ENCODE data around the gene OR6J1.
A peak's percentile ranks its signal among the peaks of the same experiment; 100 is the strongest.
"Not testable (repeated sequence)": the region's sequence is repeated elsewhere in the genome, so short reads cannot be mapped to it uniquely, and the experiment has no call there.

Gene OR6J1

GRCh38 chr14:22593601-22594000 is 50.6 kb downstream of the OR6J1 start:
- no peak for DNase-seq (ENCODE audit: low read depth in 2 of 2)
- H3K4me3 ChIP-seq (replicated peaks in 1 of 2; ENCODE audit: low read depth in 2 of 2, low read length in 2 of 2): no peak overlapping the region
- TF ChIP-seq, protein P1, sequence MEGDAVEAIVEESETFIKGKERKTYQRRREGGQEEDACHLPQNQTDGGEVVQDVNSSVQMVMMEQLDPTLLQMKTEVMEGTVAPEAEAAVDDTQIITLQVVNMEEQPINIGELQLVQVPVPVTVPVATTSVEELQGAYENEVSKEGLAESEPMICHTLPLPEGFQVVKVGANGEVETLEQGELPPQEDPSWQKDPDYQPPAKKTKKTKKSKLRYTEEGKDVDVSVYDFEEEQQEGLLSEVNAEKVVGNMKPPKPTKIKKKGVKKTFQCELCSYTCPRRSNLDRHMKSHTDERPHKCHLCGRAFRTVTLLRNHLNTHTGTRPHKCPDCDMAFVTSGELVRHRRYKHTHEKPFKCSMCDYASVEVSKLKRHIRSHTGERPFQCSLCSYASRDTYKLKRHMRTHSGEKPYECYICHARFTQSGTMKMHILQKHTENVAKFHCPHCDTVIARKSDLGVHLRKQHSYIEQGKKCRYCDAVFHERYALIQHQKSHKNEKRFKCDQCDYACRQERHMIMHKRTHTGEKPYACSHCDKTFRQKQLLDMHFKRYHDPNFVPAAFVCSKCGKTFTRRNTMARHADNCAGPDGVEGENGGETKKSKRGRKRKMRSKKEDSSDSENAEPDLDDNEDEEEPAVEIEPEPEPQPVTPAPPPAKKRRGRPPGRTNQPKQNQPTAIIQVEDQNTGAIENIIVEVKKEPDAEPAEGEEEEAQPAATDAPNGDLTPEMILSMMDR (IDR thresholded peaks at IDR 0.05; ENCODE audit: low read depth, low read length): no peak

- TF ChIP-seq, protein P1 (IDR thresholded peaks at IDR 0.05; ENCODE audit: low read depth, low read length): no peak
- DNase-seq (ENCODE audit: low read depth in 2 of 2): no peak
- no peak overlapping the region for H3K4me3 ChIP-seq (replicated peaks in 1 of 2; ENCODE audit: low read depth in 2 of 2, low read length in 2 of 2)
Observed at GRCh38 chr14:22593189-22593588, 51.0 kb downstream of the OR6J1 start.

DNA sequence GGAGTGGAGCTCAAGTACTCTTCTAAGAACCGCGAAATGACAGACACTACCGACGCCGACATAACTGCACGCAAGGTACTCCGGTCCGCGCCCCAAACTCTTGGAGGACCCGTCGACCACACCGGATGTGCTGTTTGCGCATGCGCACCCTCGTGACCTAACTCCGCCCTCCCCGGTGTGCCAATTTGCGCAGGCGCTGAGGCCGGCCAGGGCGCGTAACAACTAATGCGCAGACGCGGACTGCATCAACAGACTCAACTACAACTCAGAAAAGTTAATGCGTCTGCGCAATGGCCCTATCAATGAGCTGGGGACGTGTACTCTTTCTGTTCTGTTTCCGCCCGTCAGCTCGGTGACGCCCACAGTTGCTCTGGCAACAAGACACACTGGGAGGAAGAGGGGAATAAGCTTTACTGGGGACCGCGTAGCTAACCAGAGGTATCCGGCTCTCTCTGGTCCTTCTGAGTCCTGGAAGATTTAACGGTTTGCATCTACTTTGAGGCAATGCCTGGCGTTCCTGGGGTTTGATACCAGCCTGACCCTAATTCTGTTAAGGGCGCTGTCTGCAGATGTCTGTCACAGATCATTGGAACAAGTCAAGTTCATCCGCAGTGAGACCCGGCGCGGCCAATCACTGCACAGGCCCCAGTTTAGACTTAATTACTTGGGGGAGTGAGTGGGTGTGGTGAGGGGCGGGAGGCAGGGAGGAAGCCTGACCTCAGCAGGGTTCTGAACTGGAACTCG is 54.9 kb downstream of the OR6J1 start, which contains the start of gene DAD1:
TSS of gene DAD1 (minus strand) at position 129 of the 744 bp plus-strand sequence. CDS start at position 62, 67 bp downstream.
- TF ChIP-seq, protein P1 (IDR thresholded peaks at IDR 0.05; ENCODE audit: low read depth, low read length): no peak
- H3K4me3 ChIP-seq (replicated peaks in 1 of 2; ENCODE audit: low read depth in 2 of 2, low read length in 2 of 2): peak within 1 kb of the TSS; percentile 64 to 80

GRCh38 chr14:22588526-22589095 is 55.5 kb downstream of the OR6J1 start:
- peak overlapping the region; percentile 62 to 80 for H3K4me3 ChIP-seq (replicated peaks in 1 of 2; ENCODE audit: low read depth in 2 of 2, low read length in 2 of 2)
- DNase-seq (ENCODE audit: low read depth in 2 of 2): no peak
- TF ChIP-seq, protein P1 (IDR thresholded peaks at IDR 0.05; ENCODE audit: low read depth, low read length): no peak

More for the DNA sequence above, 54.9 kb downstream of the OR6J1 start, which contains the start of gene DAD1:
- DNase-seq (ENCODE audit: low read depth in 2 of 2): peak; percentile 100

GRCh38 chr14:22587677-22588422 is 56.3 kb downstream of the OR6J1 start:
- not testable (repeated sequence) for DNase-seq (ENCODE audit: low read depth in 2 of 2)

DNA sequence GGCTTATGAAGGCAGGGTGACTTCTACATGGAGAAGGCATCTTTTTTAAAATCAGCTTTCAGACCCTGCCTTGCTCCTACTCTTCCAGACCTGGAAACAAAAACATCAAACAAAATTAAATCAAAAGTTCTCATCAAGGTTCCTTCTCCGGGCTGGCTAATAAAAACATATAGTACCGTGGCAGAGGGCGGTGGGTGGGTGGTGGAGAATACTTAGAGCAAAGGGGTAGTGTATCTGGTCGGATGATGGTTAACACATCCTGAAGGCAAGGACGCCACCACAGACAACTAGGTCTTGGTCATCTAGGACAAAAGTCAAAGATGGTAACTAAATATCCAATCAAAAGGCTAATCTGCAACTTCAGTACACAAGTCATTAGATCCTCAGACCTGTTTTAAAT is 56.9 kb downstream of the OR6J1 start:
- no peak overlapping the region for H3K4me3 ChIP-seq (replicated peaks in 1 of 2; ENCODE audit: low read depth in 2 of 2, low read length in 2 of 2)
- DNase-seq (ENCODE audit: low read depth in 2 of 2): no peak
- TF ChIP-seq, protein P1 (IDR thresholded peaks at IDR 0.05; ENCODE audit: low read depth, low read length): no peak

More at GRCh38 chr14:22587677-22588422, 56.3 kb downstream of the OR6J1 start:
- peak overlapping the region; percentile 62 to 80 for H3K4me3 ChIP-seq (replicated peaks in 1 of 2; ENCODE audit: low read depth in 2 of 2, low read length in 2 of 2)

GRCh38 chr14:22583994-22584393 is 60.2 kb downstream of the OR6J1 start:
- no peak for DNase-seq (ENCODE audit: low read depth in 2 of 2)
- TF ChIP-seq, protein P1 (IDR thresholded peaks at IDR 0.05; ENCODE audit: low read depth, low read length): no peak
- no peak overlapping the region for H3K4me3 ChIP-seq (replicated peaks in 1 of 2; ENCODE audit: low read depth in 2 of 2, low read length in 2 of 2)

Measured in cardiac fibroblast (primary cell).